ENCODE measurements around the gene IFT27.

The IFT27 gene

GRCh38 chr22:36715647-36716046, 60.3 kb downstream of the IFT27 start:
- DNase-seq: no peak

- no peak for DNase-seq
These were observed 61.8 kb downstream of the IFT27 start for GRCh38 chr22:36714110-36714509.

GRCh38 chr22:36713436-36713835, 62.5 kb downstream of the IFT27 start:
- no peak for DNase-seq
